Hippocampal formation (tissue), 2 donors: ENCODE results near the gene ESPN.
"Not testable (repeated sequence)": the region's sequence is repeated elsewhere in the genome, so short reads cannot be mapped to it uniquely, and the experiment has no call there.

ENCODE experiments used
- DNase-seq, 2 donors: peaks; one replicate each; lab custom pipeline; 2025; lab: John Stamatoyannopoulos, UW

The ESPN gene, protein sequence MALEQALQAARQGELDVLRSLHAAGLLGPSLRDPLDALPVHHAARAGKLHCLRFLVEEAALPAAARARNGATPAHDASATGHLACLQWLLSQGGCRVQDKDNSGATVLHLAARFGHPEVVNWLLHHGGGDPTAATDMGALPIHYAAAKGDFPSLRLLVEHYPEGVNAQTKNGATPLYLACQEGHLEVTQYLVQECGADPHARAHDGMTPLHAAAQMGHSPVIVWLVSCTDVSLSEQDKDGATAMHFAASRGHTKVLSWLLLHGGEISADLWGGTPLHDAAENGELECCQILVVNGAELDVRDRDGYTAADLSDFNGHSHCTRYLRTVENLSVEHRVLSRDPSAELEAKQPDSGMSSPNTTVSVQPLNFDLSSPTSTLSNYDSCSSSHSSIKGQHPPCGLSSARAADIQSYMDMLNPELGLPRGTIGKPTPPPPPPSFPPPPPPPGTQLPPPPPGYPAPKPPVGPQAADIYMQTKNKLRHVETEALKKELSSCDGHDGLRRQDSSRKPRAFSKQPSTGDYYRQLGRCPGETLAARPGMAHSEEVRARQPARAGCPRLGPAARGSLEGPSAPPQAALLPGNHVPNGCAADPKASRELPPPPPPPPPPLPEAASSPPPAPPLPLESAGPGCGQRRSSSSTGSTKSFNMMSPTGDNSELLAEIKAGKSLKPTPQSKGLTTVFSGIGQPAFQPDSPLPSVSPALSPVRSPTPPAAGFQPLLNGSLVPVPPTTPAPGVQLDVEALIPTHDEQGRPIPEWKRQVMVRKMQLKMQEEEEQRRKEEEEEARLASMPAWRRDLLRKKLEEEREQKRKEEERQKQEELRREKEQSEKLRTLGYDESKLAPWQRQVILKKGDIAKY

DNA sequence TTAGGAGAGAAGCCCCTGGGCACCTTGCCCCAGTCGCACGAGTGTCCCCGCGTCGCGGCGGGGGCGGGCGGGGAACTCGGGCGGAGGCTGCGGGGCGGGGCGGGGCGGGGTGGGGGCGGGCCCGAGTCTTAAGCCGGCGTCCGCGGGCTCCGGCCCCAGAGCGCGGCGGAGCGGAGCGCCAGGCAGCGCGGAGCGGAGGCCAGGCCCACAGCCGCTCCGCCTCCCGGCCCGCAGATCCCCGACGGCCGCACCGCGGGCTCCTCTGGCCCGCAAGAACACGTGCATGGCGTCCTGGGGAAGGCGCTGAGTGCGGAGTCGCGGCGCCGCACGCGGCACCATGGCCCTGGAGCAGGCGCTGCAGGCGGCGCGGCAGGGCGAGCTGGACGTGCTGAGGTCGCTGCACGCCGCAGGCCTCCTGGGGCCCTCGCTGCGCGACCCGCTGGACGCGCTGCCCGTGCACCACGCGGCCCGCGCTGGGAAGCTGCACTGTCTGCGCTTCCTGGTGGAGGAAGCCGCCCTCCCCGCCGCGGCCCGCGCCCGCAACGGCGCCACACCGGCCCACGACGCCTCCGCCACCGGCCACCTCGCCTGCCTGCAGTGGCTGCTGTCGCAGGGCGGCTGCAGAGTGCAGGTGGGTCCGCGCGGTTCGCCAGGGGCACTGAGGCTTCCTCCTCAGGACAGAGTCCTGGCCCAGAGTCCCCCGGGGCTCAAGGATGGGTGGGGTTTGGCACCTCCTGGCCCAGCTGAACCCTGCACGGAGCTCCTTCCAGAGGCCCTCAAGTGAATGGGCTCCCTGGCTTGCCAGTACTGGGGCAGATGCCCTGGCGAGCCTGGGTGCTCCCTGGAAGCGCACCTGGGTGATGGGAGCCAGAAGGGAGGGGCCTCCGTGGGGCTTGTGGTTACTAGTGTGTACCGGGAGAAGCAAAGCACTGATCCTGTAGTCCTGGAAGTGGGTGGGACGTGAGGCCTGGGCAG is at the start of gene ESPN:
TSS of gene ESPN (plus strand) at position 158 of the 975 bp plus-strand sequence. CDS start at position 338, 180 bp downstream.
- DNase-seq, result no peak

DNA sequence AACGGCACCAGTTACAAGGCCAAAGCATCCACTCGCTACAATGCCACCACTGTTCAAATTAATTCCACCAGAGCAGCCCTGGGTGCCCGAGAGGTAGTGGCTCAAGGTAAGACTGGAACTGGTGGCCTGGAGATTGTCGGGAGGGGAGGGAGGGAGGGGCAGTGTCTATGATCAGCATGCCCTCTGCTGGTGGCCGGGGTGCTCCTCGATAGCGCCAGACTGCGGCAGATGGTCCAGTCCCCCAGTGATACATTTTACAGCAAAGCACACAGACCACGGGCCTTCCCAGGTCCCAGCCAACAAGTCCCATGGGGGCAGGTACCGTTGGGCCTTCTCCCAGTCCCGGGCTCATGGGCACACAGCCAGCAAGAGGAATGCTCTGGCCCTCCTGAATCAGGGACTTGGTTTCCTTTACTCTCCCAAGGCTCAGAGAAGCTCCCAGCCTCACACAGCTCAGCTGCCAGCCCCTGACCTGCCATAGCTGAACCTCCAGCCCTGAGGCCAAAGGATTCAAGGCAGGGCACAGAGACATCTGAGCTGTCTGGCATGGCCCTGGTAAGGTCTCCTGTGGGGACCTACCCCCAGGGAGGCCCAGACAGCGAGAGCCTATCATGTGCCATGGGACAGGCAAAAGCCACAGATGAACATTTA is 46.4 kb upstream of the ESPN start:
- no peak for DNase-seq

DNA sequence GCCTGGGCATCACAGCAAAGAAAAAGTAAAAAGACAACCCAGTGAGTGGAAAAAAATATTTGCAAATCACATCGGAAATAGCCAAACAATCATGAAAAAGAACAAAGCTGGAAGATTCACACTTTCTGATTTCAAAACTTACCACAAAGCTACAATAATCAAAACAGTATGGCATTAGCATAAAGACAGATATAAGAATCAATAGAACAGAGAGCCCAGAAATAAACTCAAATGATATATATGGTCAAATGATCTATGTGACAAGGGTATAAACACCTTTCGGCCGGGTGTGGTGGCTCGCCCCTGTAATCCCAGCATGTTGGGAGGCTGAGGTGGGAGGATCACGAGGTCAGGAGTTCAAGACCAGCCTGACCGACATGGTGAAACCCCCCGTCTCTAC is 44.5 kb upstream of the ESPN start:
- no peak for DNase-seq

DNA sequence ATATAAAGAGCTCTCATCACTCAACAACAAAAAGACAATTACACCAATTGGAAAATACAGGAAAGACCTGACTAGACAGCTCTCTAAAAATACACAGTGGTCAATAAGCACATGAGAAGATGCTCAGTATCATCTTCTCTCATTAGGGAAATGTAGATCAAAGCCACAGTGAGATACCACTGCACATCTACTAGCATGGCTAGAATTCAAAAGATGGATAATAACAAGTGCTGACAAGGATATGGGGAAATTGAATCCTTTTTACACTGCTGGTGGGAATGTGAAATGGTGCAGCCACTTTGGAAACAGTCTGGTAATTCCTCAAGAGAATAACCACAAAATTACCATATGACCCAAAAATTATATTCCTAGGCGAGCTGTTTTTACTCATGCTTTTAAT is 40.4 kb upstream of the ESPN start:
- no peak for DNase-seq

DNA sequence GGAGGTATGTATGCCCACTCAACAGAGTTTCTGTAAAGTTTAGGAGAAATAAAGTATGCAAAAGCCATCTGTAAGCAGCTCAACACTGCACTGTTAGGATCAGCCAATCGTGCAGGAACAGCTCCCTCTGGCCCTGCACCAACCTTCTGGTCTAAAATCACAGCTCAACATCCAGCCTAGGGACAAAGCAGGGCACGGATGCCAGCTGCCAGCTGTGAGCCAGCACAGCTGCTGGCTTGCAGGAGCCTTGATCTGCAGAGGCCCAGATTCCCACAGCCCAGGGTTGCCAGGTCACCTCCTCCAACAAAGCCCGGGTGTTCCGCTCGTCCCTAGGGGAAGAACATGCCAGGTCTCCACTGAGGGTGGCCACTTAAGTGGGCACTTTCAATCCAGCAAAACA is 39.6 kb upstream of the ESPN start:
- peak; percentile 71 to 78 for DNase-seq

DNA sequence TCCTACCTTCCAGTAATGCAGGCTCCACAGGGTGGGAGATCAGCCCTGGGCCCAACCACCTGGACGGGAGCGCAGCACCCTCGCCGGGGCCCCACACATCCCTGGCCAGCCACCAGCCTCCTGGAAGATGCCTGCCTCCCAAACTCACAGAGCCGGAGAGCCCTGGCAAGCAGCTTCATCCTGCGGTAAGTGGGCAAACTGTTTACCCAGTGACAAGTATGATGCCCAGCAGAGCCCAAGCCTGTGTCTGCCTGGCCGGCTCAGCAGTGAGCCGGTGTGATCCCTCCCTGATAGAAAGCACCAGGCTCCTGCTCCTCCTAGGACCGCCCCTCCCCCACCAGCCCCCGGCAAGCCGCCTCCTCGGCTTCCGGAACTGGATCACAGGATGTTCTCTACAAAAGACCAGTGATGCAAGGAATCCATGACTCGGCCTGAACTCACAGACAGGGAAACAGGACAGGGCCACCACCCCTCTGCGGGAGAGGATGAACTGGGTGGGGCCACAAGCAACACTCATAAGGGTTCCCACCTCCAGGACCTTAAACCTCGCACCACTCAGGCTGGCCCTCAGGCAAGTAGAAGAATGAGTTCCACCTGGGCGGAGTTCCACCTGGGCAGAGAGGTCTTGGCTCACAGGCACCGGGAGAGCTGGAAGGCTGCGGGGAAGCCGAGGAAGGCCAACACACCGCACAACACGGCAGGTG is 38.9 kb upstream of the ESPN start:
- DNase-seq, result peak; percentile 15 to 49

DNA sequence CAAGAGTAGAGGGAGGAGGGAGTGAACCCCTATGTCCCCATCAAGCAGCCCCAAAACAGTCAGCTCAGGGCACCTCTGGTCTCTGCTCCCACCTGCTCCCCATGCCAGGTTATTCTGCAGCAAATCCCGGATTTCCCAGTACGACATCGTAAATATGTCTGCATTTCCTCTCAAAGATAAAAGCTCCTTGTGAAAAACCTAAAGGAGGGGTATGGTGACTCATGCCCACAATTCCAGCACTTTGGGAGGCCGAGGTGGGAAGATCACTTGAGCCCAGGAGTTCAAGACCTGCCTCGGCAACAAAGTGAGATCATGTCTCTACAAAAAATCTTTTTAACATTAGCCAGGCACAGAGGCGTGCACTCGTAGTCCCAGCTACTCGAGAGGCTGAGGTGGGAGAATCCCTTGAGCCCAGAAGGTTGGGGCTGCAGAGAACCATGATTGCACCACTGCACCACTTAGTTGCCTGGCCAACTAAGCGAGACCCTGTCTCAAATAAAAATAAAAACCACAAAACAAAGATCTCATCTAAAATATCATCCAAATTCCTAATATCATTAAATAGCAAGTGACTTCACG is 38.1 kb upstream of the ESPN start:
- DNase-seq, result no peak

DNA sequence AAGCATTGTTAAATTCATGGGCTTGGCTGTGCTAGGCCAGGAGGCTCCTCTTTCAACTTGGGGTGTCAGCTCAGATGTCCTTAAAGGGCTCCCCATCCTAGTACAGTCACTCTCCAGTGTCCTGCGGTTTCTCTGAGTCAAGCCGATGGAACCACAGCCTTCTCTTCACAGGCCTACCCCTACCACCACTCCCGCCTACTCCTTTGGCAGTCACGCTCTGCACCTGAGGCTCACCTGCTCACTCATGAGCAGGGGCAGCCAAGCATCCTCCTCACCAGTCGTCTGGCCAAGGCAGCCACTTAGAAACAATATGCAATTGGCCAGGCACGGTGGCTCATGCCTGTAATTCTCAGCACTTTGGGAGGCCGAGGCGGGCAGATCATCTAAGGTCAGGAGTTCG is 34.6 kb upstream of the ESPN start:
- no peak for DNase-seq

DNA sequence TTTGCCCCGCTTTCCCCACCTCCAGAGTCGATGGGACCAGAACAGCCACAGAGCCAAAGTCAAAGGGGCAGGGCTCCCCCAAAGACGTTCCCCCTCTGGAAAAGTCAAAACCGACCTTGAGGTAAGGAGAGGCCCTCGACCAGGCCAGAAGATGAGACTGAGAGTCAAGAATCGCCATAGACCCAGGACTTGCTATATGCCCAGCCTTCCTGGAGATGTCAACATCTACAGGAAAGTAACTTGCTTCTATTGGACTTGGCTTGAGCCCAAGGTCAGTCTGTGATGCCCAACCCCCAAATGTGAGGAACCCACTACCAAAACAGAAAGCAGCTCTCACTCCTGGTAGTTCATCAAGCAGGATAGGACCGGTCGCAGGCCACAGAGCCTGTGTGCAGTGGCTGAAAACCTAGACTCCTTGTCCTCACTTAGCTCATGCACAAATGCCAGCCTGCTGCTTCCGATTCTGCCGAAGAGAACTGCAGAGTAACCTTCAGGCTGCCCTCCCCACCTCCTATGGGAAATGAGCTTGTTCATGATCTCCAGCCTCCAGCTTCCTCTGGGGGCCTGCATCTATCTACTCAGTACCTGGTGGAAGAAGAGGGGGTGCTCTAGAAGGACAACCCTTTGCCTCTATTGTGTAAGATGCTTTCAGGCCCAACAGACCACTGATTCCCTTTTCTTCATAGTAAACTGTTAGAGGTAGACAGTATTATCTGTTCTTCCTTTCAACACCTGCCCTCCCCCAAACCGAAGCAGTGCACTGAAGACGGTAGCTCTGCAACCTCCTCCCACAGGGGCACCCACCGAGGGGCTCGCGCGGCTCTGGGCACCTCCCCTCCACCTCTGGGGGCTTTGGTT is 32.4 kb upstream of the ESPN start:
- DNase-seq, result no peak

DNA sequence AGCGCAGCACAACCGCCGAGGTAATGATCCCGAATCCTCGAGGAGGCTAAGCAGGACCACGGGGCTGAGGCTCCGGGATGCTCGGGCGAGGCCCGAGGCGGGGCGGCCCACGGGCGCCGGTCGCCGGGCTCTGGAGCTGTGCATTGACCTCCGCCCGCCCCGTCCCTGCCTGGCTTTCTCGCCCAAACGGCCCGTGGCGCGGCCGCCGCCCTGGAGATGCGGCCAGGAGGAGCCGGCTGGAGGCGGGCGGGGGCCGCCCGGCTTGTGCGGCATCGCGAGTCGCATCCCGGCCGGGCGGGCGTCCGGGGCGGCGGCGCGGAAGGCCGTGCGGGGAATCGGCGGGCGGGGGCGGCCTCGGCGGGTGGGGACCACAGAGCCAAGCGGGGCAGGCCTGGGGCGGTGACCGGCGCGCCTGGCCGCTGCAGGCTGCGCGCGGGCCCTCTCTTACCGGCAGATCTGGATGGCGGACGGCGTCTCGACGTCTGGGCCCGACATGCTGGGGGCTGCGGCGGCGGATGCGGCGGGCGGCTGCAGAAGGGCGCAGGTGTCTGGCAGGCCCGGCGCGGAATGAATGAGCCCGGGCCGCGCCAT is 31.7 kb upstream of the ESPN start:
- no peak for DNase-seq

DNA sequence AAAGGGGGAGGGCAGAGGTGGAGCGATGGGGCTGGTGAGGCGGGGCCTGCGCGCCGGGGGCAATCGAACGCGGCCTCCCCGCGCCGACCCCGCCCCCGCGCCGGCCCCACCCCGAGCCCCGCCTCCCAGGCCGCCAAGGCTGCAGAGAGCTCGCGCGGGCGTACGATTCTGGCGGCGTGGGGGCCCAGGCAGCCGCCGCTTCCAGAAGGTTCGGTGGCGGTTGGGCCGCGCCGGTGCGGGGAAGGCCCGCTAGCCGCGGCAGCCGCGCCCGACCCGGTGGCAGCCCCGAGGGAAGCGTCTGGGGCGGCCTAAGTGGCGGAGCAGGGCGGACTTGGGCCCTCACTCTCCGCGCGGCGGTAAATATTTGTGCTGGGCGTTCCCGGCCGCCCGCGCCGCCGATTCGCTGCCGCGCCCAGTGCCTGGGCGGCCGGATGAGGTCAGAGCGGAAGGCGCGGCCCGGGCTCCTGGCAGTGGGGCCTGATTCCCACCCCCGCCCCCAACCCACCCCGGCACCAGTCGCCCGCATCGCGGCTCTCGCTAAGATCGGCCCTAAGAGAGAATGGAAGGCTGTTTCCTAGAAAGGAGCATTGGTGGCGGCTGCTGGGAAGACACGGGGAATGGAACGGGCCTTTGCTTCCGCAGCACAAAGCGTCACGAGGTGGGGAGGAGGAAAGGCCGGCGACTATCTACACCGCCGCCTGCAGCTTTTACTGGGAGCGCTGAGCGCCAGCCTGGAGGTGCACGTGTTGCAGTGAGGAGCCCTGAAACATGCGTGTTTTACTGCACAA is 31.0 kb upstream of the ESPN start, which contains the start of gene ACOT7:
TSS of gene ACOT7 (minus strand) at position 368 of the 788 bp plus-strand sequence. CDS start 368 bp downstream, outside the sequence.
- peak; percentile 88 to 93 for DNase-seq

DNA sequence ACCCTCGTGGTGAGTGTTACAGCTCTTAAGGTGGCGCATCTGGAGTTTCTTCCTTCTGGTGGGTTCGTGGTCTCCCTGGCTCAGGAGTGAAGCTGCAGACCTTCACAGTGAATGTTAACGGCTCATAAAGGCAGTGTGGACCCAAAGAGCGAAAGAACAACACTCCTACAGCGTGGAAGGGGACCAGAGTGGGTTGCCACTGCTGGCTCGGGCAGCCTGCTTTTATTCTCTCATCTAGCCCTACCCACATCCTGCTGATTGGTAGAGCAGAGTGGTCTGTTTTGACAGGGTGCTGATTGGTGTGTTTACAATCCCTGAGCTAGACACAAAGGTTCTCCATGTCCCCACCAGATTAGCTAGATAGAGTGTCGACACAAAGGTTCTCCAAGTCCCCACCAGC is 29.4 kb upstream of the ESPN start:
- not testable (repeated sequence) for DNase-seq

DNA sequence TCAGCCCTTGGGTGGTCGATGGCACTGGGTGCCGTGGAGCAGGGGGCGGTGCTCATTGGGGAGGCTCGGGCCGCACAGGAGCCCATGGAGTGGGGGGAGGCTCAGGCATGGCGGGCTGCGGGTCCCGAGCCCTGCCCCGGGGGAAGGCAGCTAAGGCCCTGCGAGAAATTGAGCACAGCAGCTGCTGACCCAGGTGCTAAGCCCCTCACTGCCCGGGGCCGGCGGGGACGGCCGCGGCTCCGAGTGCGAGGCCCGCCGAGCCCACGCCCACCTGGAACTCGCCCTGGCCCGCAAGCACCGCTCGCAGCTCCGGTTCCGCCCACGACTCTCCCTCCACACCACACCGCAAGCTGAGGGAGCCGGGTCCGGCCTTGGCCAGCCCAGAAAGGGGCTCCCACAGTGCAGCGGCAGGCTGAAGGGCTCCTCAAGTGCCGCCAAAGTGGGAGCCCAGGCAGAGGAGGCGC is 28.8 kb upstream of the ESPN start:
- DNase-seq, result not testable (repeated sequence)

DNA sequence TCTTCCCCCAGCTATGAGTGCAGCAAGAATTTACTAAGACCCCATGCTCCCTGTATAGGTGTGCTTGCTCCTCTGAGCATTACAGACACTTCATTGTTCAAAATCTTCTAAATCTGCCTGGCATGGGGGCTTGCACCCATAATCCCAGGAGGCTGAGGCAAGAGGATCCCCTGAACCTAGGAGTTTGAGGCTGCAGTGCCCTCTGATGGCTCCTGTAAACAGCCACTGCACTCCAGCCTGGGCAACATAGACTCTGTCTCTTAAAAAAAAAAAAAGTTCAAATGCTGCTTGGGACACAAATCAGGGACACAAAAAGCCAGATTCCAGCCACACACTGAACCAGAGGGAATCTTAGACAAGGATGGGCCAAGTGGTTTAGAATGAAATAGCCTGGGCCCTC is 27.6 kb upstream of the ESPN start:
- no peak for DNase-seq

DNA sequence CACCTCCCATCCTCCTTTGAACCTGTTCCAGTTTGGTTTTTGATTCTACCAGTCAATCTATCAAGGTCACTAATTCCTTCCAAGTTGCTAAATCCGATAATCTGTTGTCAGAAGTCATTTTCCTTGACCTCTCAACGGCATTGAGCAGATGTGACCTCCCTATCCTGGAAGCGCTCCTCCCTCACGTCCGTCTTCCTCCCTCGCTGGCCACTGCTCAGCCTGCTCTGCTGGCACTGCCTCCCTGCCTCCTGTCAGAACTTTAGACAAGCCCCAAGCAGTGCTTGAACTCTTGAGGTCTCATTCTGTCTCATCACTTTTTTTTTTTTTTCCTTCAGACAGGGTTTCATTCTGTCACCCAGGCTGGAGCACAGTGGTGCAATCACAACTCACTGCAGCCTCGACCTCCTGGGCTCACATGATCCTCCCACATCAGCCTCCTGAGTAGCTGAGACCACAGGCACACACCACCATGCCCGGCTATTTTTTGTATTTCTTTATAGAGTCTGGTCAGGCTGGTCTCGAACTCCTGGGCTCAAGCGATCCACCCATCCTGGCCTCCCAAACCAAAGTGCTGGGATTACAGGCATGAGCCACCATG is 26.6 kb upstream of the ESPN start:
- DNase-seq, result no peak

DNA sequence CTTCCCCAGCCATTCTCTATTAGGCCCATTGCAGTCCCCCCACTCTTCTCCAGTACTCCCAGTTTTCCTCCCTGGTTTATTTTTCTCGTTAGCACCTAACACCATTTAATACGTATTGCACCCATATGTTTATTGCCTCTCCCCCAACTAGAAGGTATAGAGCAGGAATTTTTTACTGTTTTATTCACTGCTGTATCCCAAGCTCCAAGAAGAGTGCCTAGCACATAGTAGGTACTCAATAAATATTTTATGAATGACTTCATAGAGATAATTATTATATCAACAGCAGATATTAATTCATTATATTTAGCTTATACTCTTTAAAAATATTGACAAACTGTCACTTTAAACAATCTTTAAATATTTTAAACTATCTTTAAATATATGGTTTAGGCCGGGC is 25.3 kb upstream of the ESPN start:
- DNase-seq, result no peak

DNA sequence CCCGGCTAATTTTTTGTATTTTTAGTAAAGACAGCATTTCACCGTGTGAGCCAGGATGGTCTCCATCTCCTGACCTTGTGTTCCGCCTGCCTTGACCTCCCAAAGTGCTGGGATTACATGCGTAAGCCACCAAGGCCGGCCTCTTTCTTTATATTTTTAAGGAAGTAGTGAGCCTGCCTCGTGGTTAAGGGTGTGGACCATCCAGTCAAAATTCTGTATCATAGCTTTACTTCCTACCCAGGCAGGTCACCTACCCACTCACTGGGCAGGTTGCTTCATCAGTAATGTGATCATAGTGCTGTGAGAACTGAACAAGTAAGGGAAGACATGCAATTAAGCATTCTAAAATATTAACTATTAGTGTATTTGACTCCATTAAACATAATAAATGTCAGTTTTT is 22.9 kb upstream of the ESPN start:
- DNase-seq, result no peak
